GM06990 (cell line): ENCODE measurements around the gene HECTD1.

Source experiments
- DNase-seq: peaks from one replicate; pipeline ENCODE4 v3.0.0-alpha.2; 2011; ENCODE audit not compliant: insufficient read length; ENCODE audit errors: extremely low read depth
- H3K27me3 ChIP-seq: replicated peaks from 2 replicates; pipeline ENCODE4 v1.6.0; 2011; ENCODE audit warnings: low read length; ENCODE audit not compliant: control insufficient read depth, insufficient read depth
- H3K36me3 ChIP-seq: 2 replicates; pipeline ENCODE4 v1.5.1; 2011; ENCODE audit warnings: low read length; ENCODE audit not compliant: control insufficient read depth, insufficient read depth
- H3K4me3 ChIP-seq: replicated peaks from 2 replicates; pipeline ENCODE4 v1.5.1; 2011; ENCODE audit warnings: low read depth, mild to moderate bottlenecking, control low read depth, low read length
- TF ChIP-seq, protein P1 (sequence below): IDR thresholded peaks from 2 replicates; pipeline ENCODE4 v1.5.1; 2011; ENCODE audit warnings: low read length, control low read depth, mild to moderate bottlenecking, inconsistent platforms; ENCODE audit not compliant: insufficient read depth, poor library complexity, severe bottlenecking

HECTD1 gene

DNA sequence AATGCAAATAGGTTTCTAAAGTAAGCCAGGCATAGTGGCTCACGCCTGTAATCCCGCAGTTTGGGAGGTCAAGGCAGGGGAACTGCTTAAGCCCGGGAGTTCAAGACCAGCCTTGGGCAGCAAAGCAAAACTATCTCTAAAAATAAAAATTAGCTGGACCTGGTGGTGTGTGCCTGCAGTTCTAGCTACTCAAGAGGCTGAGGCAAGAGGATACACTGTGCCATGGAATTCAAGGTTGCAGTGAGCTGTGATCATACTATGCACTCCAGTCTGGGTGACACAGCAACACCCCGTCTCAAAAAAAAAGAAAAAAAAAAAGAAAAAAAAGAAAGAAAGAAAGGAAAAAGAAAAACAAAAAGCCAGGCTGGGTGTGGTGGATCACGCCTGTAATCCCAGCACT lies 46.3 kb downstream of the HECTD1 start:
- TF ChIP-seq, protein P1, sequence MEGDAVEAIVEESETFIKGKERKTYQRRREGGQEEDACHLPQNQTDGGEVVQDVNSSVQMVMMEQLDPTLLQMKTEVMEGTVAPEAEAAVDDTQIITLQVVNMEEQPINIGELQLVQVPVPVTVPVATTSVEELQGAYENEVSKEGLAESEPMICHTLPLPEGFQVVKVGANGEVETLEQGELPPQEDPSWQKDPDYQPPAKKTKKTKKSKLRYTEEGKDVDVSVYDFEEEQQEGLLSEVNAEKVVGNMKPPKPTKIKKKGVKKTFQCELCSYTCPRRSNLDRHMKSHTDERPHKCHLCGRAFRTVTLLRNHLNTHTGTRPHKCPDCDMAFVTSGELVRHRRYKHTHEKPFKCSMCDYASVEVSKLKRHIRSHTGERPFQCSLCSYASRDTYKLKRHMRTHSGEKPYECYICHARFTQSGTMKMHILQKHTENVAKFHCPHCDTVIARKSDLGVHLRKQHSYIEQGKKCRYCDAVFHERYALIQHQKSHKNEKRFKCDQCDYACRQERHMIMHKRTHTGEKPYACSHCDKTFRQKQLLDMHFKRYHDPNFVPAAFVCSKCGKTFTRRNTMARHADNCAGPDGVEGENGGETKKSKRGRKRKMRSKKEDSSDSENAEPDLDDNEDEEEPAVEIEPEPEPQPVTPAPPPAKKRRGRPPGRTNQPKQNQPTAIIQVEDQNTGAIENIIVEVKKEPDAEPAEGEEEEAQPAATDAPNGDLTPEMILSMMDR: no peak
- no peak overlapping the region for H3K4me3 ChIP-seq
- H3K36me3 ChIP-seq: peaks cover 9% of the 10 kb centered on the region
- no peaks in the 10 kb centered on the region for H3K27me3 ChIP-seq
- DNase-seq: no peak

DNA sequence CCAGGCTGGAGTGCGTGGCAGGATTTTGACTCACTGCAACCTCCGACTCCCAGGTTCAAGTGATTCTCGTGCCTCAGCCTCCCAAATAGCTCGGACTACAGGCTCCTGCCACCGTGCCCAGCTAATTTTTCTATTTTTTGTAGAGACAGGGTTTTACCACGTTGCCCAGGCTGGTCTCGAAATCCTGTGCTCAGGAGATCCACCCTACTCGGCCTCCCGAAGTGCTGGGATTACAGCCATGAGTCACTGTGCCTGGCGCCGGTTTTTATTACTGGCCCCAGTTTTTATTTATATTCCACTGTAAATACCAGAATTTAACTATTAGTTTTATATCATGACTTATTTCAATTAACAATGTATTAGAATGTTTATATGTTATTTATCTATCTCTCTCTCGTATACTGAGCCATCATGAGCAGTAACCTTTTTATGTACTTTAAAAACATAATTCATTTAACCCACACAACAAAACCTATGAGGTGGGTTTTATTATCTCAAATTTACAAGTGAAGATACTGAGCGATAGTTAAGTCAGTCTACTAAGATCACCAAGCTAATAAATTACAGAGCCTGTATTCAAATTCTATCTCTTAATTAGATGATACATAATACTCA lies 47.8 kb downstream of the HECTD1 start:
- Histone ChIP-seq H3K36me3 (peaks cover 9% of the 10 kb centered on the region), H3K27me3 (no peaks in the 10 kb centered on the region), H3K4me3 (no peak overlapping the region)
- TF ChIP-seq, protein P1: no peak
- no peak for DNase-seq

DNA sequence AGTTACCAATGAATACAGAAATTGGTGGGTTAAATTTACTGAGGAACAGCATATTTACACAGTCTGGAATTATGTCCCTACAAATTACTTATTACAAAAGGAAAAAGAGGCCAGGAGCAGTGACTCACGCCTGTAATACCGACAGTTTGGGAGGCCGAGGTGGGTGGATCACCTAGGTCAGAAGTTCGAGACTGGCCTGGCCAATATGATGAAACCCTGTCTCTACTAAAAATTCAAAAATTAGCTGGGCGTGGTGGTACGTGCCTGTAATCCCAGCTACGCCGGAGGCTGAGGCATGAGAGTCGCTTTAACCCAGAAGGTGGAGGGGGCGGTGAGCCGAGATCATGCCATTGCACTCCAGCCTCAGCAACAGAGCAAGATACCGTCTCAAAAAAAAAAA lies 52.6 kb downstream of the HECTD1 start:
- Histone ChIP-seq H3K36me3 (peaks cover 3% of the 10 kb centered on the region), H3K27me3 (no peaks in the 10 kb centered on the region), H3K4me3 (no peak overlapping the region)
- no peak for DNase-seq
- TF ChIP-seq, protein P1: no peak

- TF ChIP-seq, protein P1: no peak
- Histone ChIP-seq H3K36me3 (peaks cover 5% of the 10 kb centered on the region), H3K27me3 (no peaks in the 10 kb centered on the region)
Observed at GRCh38 chr14:31142455-31143087, 65.0 kb downstream of the HECTD1 start.

GRCh38 chr14:31139301-31139847 lies 68.2 kb downstream of the HECTD1 start:
- Histone ChIP-seq H3K36me3 (peaks cover 10% of the 10 kb centered on the region), H3K4me3 (no peak overlapping the region), H3K27me3 (no peaks in the 10 kb centered on the region)
- TF ChIP-seq, protein P1: no peak
- no peak for DNase-seq

More at GRCh38 chr14:31142455-31143087, 65.0 kb downstream of the HECTD1 start:
- no peak overlapping the region for H3K4me3 ChIP-seq
- DNase-seq: no peak

GRCh38 chr14:31138301-31138700 lies 69.3 kb downstream of the HECTD1 start:
- TF ChIP-seq, protein P1: no peak
- Histone ChIP-seq H3K27me3 (no peaks in the 10 kb centered on the region), H3K4me3 (no peak overlapping the region), H3K36me3 (peaks cover 11% of the 10 kb centered on the region)
- no peak for DNase-seq
